ENCODE measurements around the gene IGF2BP3. TPM values are rescaled to one million over a fixed set of nuclear protein-coding genes. Genes with fewer than 3 reads are reported as not detected.

The IGF2BP3 gene
- total and polyA plus RNA-seq, 4 donors, result 0.18 to 60.2 (median 1.5) TPM

DNA sequence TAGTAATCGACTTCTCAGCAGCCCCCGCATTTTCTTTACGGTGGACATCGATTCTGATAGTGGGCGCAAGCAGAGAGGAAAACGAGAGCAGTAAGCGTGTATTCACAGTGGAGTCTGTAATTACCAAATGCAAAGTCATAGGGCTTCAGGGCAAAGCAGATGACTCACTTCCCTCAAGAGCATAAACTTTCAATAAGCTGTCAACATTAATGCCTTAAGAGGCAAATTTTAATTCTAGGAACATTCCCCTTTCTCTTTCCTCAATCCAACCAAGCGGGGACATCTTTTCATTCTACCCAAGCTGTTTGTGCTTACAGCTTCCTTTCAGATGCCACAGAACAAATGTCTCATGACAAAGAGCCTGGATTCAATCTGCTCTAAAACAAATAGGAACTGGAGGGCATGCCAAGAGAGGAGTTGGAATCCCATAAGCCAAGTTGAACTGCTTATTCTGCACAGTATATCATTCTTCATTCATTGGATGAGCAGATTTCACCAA, 122.6 kb downstream of the IGF2BP3 start:
- H3K27me3 ChIP-seq (ENCODE audit: control insufficient read depth in 3 of 3, insufficient read depth in 3 of 3, low read length in 2 of 3), result no peaks in the 10 kb centered on the region
- peaks cover 0 to 30% (median 14%) of the 10 kb centered on the region in 4 donors for H3K36me3 ChIP-seq (ENCODE audit: control insufficient read depth in 4 of 4, insufficient read depth in 4 of 4, low read length in 4 of 4)
- no peaks in the 10 kb centered on the region for H3K9me3 ChIP-seq (ENCODE audit: control insufficient read depth in 4 of 4, insufficient read depth in 3 of 4, low read length in 3 of 4)
- no peak overlapping the region for H3K4me3 ChIP-seq
- WGBS, 2 donors, result 29 to 56% methylated on average over 8 of the region's 8 CpGs
- peak; percentile 42 for ATAC-seq (ENCODE audit: insufficient read depth, low FRiP score)
- no peak overlapping the region for H3K27ac ChIP-seq (ENCODE audit: low read depth in 1 of 2, low read length in 1 of 2)
- H3K4me1 ChIP-seq (ENCODE audit: control insufficient read depth in 5 of 5, insufficient read depth in 5 of 5, low read length in 5 of 5), result peaks cover 0 to 3% (median 0%) of the 10 kb centered on the region in 5 donors
- TF ChIP-seq, protein P1, sequence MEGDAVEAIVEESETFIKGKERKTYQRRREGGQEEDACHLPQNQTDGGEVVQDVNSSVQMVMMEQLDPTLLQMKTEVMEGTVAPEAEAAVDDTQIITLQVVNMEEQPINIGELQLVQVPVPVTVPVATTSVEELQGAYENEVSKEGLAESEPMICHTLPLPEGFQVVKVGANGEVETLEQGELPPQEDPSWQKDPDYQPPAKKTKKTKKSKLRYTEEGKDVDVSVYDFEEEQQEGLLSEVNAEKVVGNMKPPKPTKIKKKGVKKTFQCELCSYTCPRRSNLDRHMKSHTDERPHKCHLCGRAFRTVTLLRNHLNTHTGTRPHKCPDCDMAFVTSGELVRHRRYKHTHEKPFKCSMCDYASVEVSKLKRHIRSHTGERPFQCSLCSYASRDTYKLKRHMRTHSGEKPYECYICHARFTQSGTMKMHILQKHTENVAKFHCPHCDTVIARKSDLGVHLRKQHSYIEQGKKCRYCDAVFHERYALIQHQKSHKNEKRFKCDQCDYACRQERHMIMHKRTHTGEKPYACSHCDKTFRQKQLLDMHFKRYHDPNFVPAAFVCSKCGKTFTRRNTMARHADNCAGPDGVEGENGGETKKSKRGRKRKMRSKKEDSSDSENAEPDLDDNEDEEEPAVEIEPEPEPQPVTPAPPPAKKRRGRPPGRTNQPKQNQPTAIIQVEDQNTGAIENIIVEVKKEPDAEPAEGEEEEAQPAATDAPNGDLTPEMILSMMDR (IDR thresholded peaks at IDR 0.05; ENCODE audit: control extremely low read depth, extremely low read depth), result no peak
- no peak for DNase-seq
- H3K9ac ChIP-seq (ENCODE audit: insufficient read depth in 1 of 2, low read length in 2 of 2), result no peak overlapping the region

DNA sequence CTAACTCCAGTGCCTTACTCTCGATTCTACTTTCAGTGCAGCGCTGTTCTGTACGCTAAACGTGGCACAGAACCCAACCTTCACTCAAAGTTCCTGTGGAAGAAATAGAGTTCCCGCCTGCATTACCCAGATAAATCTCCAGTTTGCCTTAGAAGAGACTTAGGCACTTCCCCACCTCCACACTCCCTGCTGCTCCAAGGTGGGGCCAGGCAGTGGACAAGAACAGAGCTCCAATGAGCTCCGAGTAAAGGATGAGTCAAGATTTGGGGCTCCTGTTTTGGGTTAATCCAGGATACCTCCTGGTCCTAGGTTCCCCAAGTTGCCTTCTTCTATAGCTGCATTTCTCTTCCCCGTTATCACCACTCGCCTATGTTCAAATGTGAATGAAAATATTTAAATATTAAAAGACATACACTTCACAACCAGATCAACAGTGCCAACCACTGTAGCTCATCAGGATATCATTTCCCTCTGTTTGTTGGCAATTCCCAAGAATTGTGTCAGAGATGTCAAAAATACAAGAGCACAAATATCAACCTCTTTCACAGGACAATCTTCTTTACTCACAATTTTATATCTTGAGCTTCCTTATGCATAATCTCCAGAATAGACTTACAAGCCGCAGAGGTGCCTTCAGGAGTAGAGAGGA, 123.1 kb downstream of the IGF2BP3 start:
- no peak for DNase-seq
- TF ChIP-seq, protein P1 (IDR thresholded peaks at IDR 0.05; ENCODE audit: control extremely low read depth, extremely low read depth), result no peak
- H3K36me3 ChIP-seq (ENCODE audit: control insufficient read depth in 4 of 4, insufficient read depth in 4 of 4, low read length in 4 of 4), result peaks cover 0 to 30% (median 15%) of the 10 kb centered on the region in 4 donors
- no peak overlapping the region for H3K9ac ChIP-seq (ENCODE audit: insufficient read depth in 1 of 2, low read length in 2 of 2)
- H3K9me3 ChIP-seq (ENCODE audit: control insufficient read depth in 4 of 4, insufficient read depth in 3 of 4, low read length in 3 of 4), result no peaks in the 10 kb centered on the region
- H3K27ac ChIP-seq (ENCODE audit: low read depth in 1 of 2, low read length in 1 of 2), result no peak overlapping the region
- ATAC-seq (ENCODE audit: insufficient read depth, low FRiP score), result no peak
- H3K4me1 ChIP-seq (ENCODE audit: control insufficient read depth in 5 of 5, insufficient read depth in 5 of 5, low read length in 5 of 5), result peaks cover 0 to 3% (median 0%) of the 10 kb centered on the region in 5 donors
- H3K27me3 ChIP-seq (ENCODE audit: control insufficient read depth in 3 of 3, insufficient read depth in 3 of 3, low read length in 2 of 3), result no peaks in the 10 kb centered on the region
- H3K4me3 ChIP-seq, result no peak overlapping the region
- 58 to 77% methylated on average over 9 of the region's 9 CpGs for WGBS, 2 donors

DNA sequence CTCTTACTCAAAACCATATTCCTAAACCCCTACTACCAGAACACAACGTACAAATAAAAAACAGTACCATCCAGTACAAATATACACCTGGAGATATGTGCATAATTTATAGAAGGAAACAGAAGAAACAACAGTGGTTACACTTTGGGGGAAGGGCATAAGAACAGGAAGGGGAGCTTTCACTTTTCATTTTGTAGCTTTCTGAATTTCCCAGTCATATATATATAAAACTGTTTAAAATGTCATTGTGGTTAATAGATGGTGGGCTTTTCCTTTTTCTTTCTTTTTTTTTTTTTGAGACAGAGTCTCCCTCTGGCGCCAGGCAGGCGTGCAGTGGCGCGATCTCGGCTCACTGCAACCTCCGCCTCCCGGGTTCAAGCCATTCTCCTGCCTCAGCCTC, 124.0 kb downstream of the IGF2BP3 start:
- Histone ChIP-seq H3K27ac (ENCODE audit: low read depth in 1 of 2, low read length in 1 of 2) (no peak overlapping the region), H3K9ac (ENCODE audit: insufficient read depth in 1 of 2, low read length in 2 of 2) (no peak overlapping the region), H3K4me3 (no peak overlapping the region), H3K4me1 (ENCODE audit: control insufficient read depth in 5 of 5, insufficient read depth in 5 of 5, low read length in 5 of 5) (peaks cover 0 to 3% (median 0%) of the 10 kb centered on the region in 5 donors), H3K36me3 (ENCODE audit: control insufficient read depth in 4 of 4, insufficient read depth in 4 of 4, low read length in 4 of 4) (peaks cover 0 to 33% (median 15%) of the 10 kb centered on the region in 4 donors), H3K27me3 (ENCODE audit: control insufficient read depth in 3 of 3, insufficient read depth in 3 of 3, low read length in 2 of 3) (no peaks in the 10 kb centered on the region), H3K9me3 (ENCODE audit: control insufficient read depth in 4 of 4, insufficient read depth in 3 of 4, low read length in 3 of 4) (no peaks in the 10 kb centered on the region)
- 24 to 42% methylated on average over 8 of the region's 8 CpGs for WGBS, 2 donors
- TF ChIP-seq, protein P1 (IDR thresholded peaks at IDR 0.05; ENCODE audit: control extremely low read depth, extremely low read depth), result no peak
- DNase-seq (no peak), ATAC-seq (ENCODE audit: insufficient read depth, low FRiP score) (no peak)

Data from lung (tissue), 12 donors.